Measurements from ENCODE around the gene SEC24C.
"Not testable (repeated sequence)": the region's sequence is repeated elsewhere in the genome, so short reads cannot be mapped to it uniquely, and the experiment has no call there.

The SEC24C gene

DNA sequence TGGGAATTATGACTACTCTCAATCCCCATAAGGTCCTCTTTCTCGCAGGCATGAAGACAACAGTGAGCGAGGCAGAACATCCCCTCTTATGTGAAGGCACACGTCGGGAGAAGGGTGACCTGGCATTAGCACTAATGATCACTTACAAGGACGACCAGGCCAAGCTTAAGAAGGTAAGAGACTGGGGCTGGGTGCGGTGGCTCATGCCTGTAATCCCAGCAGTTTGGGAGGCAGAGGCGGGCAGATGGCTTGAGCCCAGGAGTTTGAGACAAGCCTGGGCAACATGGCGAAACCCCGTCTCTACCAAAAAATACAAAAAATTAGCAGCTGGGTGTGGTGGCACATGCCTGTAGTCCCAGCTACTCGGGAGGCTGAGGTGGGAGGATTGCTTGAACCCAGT lies 51.3 kb downstream of the SEC24C start:
- not testable (repeated sequence) for DNase-seq

DNA sequence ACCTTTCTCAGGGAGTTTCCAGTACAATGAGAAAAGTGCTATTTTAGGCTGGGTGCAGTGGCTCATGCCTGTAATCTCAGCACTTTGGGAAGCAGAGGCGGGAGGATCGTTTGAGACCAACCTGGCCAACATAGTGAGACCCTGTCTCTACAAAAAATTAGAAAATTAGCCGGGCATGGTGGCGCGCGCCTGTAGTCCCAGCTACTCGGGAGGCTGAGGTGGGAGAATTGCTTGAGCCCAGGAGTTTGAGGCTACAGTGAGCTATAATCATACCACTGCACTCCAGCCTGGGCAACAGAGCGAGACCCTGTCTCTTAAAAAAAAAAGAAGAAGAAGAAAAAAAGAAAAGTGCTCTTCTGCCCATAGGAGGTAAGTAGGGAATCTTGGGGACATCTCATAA lies 51.9 kb downstream of the SEC24C start:
- not testable (repeated sequence) for DNase-seq

DNA sequence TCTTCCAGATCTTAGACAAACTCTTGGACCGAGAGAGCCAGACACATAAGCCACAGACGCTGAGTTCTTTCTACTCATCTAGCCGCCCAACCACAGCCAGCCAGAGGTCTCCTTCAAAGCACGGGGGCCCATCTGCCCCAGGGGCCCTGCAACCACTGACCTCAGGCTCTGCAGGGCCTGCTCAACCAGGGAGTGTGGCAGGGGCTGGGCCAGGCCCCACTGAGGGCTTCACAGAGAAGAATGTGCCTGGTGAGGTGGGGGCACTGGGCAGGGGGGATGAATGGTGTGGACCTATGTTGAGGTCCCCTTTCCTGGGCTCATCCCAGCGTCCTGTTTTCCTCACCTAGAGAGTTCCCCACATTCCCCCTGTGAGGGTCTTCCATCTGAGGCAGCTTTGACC lies 52.6 kb downstream of the SEC24C start:
- DNase-seq: no peak

DNA sequence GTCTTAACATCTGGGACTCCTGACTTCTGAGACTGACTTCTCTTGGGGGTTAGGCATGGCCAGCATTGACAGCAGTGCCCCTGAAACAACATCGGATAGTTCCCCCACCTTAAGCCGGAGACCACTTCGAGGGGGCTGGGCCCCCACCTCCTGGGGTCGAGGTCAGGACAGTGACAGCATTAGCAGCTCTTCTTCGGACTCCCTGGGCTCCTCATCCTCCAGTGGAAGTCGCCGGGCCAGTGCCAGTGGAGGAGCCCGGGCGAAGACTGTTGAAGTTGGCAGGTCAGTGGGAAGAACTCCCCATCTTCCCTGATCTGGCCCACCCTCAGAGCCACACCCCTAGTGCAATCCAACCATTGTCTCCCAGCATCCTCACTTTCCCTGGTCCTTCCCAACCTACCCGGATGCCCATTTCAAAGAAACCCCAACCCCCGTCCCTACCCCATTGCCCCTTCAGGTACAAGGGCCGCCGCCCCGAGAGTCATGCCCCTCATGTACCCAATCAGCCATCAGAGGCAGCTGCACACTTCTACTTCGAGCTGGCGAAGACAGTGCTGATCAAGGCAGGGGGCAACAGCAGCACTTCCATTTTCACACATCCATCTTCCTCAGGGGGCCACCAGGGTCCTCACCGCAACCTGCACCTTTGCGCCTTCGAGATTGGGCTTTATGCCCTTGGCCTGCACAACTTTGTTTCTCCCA lies 53.3 kb downstream of the SEC24C start:
- no peak for DNase-seq

DNA sequence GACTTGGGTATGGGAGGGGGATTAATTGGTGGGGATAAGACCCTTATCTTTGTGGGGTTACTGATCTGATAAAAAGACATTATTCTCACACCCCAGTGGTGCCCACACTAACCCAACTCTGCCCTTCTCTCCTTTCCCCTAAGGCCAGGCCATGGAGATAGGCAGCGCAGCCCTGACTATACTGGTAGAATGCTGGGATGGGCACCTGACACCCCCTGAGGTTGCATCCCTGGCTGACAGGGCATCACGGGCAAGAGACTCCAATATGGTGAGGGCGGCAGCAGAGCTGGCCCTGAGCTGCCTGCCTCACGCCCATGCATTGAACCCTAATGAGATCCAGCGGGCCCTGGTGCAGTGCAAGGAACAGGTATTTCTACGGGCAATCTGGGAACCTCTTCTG lies 53.9 kb downstream of the SEC24C start:
- no peak for DNase-seq

DNA sequence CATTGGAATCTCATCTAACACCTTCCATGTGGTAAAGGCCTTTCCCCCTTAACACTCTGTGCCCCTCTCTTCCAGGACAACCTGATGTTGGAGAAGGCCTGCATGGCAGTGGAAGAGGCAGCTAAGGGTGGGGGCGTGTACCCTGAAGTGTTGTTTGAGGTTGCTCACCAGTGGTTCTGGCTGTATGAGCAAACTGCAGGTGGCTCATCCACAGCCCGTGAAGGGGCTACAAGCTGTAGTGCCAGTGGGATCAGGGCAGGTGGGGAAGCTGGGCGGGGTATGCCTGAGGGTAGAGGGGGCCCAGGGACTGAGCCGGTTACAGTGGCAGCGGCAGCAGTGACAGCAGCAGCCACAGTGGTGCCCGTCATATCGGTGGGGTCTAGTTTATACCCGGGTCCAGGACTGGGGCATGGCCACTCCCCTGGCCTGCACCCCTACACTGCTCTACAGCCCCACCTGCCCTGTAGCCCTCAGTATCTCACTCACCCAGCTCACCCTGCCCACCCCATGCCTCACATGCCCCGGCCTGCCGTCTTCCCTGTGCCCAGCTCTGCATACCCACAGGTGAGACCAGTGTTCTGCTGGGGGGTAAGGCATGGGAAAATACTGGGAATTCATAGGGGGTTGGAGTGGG lies 54.9 kb downstream of the SEC24C start:
- DNase-seq: no peak

DNA sequence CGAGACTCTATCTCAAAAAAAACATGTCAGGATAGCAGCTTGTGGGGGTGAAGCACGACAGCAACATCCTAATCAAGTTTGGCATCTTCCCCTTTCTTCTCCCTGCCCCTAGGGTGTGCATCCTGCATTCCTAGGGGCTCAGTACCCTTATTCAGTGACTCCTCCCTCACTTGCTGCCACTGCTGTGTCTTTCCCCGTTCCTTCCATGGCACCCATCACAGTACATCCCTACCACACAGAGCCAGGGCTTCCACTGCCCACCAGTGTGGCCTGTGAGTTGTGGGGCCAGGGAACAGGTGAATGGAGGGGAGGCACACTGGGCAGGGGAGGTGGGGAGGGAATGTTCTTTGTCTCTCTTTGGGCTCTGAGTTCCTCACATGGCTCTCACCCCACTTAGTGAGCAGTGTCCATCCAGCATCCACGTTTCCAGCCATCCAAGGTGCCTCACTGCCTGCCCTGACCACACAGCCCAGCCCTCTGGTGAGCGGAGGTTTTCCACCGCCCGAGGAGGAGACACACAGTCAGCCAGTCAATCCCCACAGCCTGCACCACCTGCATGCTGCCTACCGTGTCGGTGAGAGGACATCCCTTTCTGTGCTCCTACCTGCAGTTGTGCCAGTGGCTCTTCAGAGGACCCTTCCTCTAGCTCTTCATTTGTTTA lies 55.9 kb downstream of the SEC24C start:
- no peak for DNase-seq

DNA sequence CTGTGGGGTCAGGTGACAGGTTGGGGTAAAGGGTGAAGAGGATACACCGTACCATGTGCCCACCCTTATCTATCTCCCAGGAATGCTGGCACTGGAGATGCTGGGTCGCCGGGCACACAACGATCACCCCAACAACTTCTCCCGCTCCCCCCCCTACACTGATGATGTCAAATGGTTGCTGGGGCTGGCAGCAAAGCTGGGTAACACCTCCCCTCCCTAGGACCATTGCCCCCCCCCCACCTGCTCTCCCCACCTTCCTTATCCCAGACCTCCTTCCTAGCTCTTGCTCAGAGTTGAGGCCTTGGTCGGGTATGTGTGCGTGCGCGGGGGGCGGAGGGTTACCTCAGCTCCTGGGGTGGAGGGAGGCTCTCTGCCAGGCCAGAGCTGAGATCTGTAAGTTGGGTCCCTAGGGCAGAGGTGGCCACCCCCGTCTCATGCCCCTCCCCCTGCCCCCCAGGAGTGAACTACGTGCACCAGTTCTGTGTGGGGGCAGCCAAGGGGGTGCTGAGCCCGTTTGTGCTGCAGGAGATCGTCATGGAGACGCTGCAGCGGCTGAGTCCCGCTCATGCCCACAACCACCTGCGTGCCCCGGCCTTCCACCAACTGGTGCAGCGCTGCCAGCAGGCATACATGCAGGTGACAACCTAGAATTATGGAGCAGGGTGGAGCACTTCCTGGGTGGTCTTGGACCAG lies 56.5 kb downstream of the SEC24C start:
- DNase-seq: no peak

DNA sequence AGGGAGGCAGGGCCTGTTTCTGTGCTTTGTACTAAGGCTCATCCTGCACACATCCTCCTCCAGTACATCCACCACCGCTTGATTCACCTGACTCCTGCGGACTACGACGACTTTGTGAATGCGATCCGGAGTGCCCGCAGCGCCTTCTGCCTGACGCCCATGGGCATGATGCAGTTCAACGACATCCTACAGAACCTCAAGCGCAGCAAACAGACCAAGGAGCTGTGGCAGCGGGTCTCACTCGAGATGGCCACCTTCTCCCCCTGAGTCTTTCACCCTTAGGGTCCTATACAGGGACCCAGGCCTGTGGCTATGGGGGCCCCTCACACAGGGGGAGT lies 57.0 kb downstream of the SEC24C start:
- DNase-seq: no peak

DNA sequence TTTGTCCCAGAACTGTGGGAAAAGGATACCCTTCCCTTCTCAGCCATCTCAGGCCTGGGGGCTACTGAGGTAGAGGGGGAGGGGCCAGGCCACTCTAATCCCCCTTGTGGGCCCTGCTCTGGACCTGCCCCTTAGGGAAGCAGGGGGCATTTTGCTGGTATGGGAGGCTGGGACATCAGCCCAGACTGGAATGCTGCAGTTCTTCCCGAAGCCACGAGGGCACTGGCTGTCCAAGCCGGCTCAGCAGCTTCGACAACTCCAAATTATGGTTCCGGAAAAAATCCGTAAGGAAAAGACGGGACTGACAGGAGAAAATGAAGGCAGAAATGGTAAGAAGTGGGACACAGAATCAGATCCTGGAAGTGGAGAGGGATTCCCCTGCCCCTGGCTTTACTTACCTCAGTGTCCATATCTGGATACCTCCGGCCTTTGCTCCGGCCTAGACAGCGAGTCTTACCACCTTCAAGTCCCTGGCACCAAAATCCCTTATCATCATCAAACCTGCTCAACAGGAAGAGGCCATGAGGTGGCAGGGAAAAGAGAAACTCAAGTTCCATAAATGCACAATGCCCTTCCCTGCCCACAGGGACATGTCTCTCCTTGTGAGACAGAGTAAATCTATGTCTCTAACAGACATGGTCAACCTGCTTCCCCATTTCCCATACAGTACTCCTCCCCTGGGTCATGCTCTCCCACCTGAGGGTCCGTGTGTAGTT lies 58.3 kb downstream of the SEC24C start:
- no peak for DNase-seq

DNA sequence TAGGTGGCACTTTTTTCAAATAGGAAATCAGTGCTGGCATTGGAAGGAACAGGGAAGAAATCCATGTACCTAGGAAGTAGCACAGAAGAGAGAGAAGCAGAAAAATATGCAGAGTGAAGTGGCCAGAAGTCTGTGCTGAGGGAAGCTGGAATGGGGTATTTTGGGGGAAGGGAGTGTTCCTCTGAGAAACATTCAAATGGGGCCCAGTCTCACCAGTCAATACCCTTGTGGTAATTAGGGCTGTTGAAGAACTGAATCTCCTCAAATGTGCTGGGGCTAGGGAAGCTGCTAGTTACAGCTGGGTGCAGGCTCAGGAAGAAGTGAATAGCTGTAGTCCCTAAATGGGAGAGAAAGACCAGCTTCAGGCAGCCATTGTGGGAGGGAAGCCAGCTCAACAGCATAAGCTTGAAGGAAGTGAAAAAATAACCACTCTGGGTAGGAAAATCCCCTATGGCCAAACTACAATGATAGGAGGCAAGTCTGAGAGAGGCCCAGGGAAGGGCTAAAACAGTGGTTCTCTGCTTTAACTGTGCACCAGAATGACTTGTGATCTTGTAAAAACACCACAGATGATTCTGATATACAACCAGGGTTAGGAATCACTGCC lies 59.6 kb downstream of the SEC24C start:
- DNase-seq: no peak

DNA sequence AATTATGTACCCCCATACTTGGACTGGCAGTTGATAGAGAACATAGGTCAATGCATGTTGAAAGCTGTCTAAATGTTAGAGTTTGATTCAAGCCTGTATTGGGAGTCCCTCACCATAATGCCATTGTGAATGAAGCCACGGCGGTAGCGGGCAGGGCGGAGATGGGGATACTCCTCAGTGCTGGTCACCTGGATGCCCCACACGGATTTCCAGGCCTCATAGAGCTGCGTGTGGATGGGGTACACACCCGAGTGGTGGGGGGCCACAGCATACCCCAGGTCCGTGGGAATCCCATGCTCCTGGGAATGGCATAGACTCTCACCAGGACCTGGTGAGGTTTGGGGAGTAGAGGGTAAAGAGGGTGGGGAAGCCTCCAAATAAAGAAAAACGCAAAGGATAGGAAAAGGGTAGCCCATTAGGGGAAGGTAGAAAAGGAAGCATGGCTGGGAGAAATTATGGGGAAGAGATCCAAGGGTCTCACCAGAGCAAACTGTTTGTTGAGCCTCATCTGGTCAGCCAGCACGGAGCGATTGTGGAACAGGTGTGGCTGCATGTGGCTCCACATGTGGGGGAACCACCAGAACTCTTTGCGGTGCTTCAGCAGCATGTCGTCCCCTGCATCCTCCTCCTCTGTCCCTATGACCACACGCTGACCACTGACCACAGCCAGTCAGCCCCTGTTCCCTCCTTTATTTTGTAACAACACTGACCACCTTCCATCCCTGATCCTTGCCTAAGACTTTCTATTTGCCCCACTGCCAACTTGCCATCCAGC lies 62.2 kb downstream of the SEC24C start:
- DNase-seq: no peak

DNA sequence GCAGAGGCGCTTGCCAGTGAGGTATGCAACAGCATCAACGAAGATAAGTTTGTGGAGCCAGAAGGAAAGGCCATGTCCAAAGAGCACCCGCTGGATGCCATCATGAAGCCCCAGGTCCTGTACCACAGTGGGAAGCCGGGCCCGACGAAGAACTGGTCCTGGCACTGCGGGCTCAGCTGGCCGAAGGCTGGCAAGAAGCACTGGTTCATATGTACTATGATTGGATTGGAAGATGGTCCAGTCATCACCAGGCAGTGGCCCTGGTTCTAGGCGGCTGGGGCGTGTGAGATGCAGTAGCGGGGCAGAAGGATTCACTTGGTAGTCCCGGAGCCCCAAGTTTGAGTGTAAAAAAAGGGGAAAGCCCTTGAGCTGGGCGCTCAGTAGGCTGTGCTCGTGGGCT lies 63.3 kb downstream of the SEC24C start:
- no peak for DNase-seq

DNA sequence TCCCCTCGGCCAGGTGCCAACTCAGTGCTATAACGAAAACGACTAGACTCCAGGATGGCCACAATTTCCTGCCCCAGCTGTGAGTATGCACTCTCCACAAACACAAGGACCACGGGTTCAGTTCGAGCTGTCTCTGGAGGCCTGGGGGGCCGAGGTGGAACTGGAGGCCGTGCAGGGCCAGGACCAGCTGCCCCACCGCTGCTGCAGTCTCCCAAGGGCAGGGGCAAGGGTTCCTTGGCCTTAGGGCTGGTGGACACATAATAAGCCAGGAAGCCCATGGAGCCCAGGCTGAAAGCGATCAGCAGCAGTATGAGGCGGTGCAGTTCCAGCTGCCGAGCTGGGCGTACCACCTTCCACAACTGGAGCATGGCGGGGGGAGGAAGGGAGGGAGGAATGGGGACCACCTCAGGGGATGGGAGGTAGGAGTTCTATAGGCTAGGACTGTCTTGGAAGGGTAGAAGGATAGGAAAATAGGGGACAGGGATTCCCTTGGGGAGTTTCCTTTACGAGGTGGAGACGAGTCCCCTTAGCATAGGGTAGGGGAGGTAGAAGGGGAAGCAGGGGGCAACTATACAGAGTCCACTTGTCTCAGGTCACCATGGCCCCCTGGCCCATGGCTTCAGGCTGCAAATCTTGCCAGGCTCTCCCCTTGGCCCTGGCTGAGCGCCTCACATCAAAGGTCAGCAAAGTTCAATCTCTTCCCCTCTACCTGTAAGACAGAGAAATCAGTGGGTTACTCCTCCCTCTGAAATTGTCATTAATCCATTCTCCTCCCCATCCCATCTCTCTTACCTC lies 64.0 kb downstream of the SEC24C start:
- DNase-seq: no peak

DNA sequence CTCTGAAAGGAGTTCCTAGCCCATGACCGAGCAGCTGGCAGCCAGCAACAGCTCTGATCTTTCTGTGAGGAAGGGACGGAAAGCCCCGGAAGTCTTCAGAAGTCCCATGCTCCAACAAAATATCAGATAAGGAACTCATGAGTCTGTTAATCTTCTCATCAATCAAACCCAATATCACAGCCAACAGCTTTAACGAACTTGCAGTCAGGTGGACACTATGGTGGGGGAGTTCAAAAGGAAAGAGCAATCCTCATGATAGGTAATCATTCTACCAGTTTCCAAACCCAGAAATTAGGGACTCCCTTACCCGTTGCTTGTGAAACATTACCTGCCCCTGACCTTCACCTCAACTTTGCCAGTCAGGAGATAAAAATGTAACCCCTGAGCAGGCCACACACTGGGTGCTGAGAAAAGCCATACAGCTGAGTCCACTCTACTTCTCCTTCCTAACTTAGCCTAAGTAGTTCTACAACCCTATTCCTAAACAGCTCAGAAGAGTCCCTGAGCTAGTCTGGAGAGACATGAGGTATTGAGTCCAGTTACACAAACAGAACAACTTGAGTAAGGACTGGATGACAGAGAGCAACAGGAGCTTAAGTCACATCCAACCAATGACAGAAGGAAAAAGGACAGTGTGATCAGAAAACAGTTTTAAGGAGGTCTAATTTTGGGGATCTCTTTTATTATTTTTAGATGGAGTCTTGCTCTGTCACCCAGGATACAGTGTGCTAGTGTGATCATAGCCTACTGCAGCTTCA lies 65.1 kb downstream of the SEC24C start:
- no peak for DNase-seq

DNA sequence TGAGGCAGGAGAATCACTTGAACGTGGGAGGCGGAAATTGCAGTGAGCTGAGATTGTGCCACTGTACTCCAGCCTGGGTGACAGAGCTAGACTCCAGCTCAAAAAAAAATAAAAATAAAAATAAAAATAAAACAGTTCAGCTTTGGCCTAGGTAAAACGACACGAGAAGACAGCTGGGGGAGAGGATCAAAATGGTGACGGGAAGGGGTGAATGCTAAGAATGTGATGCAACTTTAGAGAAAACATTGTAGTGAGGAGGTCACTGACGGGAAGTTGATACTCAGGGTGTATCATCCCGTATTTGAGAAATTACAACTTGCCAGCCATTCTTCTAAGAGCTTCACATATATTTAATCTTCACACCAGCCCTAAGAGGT lies 66.2 kb downstream of the SEC24C start:
- no peak for DNase-seq

DNA sequence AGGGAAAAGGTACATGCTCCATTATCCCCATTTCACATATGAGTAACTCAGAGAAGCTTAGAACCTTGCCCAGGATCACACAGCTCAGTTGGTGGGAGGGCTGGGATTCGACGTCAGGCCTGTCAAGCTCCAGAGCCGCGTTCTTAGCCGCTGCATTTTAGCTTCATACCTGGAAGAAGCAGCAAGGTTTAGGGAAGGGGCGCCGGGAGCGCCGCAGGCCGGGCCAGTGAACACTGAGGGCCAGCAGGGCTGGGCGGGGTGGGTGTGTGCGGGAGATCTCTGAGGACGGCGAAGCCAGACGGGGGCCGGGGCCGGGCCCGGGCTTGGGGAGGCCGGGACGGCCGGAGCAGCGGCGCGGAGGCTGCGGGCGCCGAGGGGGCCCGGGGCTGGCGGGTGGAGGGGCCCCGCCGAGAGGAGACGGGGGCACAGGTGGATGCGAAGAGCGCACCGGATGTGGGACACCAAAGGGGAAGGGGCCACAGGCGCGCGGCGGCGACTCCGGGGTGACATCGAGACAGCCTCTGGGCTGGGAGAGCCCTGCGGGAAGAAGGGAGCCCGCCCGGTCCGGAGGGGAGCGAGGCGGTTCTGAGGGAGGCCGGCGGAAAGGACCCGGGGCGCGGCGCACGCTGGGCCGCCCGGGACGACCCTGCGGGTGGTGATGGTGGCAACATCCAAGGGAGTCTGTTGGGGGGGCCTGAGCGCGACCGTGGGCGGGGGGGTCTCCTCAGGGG lies 66.7 kb downstream of the SEC24C start:
- no peak for DNase-seq

DNA sequence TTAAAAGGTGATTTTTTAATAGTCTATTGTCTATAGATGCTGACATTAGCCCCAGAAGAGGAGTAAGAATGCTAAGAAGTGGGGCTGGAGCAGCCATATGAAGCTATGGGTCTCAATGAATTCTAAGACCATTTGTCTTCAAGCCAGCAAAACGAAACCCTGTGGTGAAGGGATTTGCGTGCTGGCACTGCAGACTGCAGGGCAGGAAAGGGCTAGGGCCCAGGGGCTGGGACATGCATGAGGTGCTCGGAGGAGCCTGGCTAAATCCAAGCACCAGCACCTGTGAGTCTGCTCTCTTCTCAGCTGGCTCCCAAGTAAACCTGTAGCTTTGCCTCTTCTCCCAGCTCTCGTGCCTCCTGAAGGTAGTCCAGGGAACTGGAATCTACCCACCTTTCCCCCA lies 68.5 kb downstream of the SEC24C start:
- no peak for DNase-seq

DNA sequence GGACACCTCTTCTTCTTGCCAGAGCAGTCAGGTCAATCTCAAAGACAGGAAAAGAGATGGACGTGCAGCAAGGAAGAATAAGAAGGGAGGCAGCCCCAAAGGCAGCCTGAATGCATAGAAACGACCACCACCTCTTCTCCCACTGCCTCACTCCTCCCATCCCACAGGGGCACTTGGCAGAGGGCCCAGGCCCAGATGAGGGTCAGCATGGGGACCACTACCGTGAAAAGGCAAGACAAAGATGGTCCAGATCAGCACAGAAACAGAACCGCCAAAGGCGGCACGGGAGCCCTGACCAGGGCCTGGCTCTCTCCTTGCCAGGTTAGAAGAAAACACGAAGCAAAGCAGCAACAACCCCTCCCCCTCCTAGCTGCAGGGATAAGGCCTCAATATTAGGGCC lies 69.2 kb downstream of the SEC24C start:
- no peak for DNase-seq

All from midbrain (tissue), 1 donor.